NCI-H526 treated with DMSO at 0.1 percent for 48 hours (cell line): ENCODE measurements around the gene KLRB1.
"Not testable (repeated sequence)": the region's sequence is repeated elsewhere in the genome, so short reads cannot be mapped to it uniquely, and the experiment has no call there.

Source experiments
- DNase-seq: peaks from one replicate; lab custom pipeline; 2025; lab: John Stamatoyannopoulos, UW

Gene KLRB1

GRCh38 chr12:9619411-9620179, 11.9 kb upstream of the KLRB1 start:
- DNase-seq: no peak

GRCh38 chr12:9618906-9619305, 11.2 kb upstream of the KLRB1 start:
- DNase-seq: not testable (repeated sequence)

DNA sequence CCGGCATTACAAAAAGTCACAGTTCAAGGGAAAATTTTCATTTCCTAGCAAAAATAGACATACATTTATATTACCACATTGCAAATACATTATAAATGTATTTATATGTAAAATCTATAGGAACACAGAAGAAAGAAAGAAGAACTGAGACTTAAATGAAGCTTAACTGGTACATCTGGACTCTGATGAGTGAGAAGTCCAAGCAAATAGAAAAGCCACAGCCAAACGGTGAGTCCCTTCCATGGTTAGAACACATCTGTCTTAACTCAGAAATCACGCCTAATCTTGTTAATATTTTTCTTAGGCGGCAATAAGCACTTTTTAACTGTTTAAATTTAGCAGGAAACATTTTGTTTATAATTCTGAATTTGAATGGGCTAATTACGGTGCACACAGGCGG, 9.4 kb upstream of the KLRB1 start:
- DNase-seq: no peak

GRCh38 chr12:9615420-9616136, 7.9 kb upstream of the KLRB1 start:
- no peak for DNase-seq

DNA sequence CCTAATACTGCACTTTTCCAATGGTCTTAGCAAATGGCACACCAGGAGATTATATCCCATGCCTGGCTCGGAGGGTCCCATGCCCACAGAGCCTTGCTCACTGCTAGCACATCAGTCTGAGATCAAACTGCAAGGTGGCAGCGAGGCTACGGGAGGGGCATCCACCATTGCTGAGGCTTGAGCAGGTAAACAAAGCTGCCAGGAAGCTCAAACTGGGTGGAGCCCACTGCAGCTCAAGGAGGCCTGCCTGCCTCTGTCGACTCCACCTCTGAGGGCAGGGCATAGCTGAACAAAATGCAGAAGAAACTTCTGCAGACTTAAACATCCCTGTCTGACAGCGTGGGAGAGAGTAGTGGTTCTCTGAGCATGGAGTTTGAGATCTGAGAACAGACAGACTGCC, 2.9 kb upstream of the KLRB1 start:
- DNase-seq: not testable (repeated sequence)

DNA sequence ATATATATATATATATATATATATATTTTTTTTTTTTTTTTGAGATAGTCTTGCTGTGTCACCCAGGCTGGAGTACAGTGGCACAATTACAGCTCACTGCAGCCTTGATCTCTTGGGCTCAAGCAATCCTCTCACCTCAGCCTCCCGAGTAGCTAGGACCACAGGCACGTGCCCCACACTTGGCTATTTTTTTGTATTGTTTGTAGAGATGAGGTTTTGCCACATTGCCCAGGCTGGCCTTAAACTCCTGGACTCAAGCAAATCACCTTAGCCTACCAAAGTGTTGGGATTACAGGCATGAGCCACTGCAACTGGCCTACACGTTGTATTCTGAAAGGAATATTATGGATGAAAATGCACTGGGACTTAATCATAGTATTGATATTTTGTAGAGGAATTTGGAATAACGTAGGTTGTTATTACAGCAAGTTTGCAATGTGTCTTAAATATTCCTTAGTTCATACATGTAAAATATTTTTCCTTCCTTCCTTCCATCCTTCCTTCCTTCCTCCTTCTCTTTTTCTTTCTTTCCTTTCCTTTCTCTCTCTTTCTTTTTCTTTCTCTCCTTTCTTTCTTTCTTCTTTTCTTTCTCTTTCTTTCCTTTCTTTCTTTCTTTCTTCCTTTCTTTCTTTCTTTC, 862 bp downstream of the KLRB1 start:
- no peak for DNase-seq

GRCh38 chr12:9606247-9606646, 1.5 kb downstream of the KLRB1 start:
- no peak for DNase-seq

DNA sequence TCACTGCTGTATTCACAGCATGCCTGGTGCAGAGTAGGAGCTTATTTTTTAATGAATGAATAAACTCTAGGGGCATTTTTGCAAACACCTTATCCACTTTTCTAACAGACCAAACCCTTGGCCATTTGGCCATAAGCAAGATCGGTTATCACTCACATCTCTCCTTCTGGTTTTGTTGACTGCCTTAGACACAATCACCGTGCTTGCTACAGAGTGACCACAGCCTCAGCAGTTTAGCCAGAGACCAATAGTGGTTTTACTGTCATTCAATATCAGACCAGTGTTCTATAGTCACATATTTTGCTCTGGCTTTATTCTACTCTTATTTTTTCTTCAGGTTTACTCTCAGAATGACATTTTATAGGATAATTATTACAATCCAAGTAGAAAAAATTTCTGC, 2.2 kb downstream of the KLRB1 start:
- DNase-seq: no peak

- DNase-seq: no peak
These were observed 3.4 kb downstream of the KLRB1 start for GRCh38 chr12:9604287-9604686.

- DNase-seq: not testable (repeated sequence)
These were observed 7.3 kb downstream of the KLRB1 start for GRCh38 chr12:9600426-9600825.

- no peak for DNase-seq
These were observed 9.4 kb downstream of the KLRB1 start for GRCh38 chr12:9598363-9598762.

DNA sequence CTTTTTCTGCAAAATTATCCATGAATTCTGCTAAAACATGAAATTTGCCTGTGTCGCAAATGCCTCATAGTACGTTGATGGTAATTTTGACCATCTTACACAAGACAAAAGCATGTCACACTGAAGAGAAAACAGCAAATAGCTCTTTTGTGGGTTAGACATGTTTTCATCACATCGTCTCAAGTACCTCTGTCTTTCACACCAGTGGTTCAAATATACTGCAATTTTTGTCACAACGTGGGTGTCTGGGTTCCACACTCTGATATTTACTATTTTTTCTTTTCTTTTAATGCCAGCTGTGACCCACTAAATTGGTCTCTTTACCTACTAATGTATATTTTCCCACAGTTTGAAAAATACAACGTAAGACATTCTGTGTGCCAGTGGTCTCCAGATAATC, 10.4 kb downstream of the KLRB1 start:
- no peak for DNase-seq

DNA sequence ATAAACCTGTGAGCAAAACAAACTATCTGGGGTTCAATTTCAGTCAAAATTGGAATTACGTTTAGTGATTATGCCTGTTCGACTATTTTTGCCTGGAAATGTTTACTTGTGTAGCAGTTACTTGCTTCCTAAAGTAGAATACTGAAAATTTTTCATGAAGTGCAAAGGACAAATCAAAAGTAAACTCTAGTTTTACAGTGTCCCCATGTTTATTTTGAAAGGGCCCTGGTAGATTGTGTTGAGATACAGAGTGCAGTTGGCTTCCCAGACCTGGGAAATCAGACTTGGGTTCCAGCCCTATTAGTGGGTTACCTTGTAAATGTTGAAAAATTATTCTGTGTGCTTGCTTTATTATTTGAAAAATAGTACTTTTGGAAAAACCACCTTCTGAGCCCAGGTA, 17.3 kb downstream of the KLRB1 start:
- DNase-seq: no peak

DNA sequence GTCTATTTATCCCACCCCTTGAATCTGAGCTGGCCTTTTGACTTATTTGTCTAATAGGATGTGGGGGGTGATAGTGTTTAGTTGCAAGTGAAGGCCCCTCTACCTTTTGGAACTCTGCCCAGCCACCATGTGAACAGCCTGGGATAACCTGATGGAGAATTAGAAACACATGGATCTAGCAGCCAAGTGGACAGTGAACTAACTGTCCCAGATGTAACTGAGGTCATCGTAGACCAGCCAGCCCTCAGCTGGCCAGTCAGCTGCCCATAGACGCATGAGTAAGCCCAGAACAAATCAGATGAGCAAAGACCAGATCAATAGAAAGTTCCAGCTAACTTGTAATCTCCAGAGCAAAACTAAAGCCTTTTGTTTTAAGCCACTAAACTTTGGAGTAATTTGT, 19.0 kb downstream of the KLRB1 start:
- no peak for DNase-seq

- DNase-seq: no peak
These were observed 19.6 kb downstream of the KLRB1 start for GRCh38 chr12:9587987-9588600.

- DNase-seq: not testable (repeated sequence)
These were observed 30.0 kb downstream of the KLRB1 start for GRCh38 chr12:9577729-9578128.

GRCh38 chr12:9567151-9567550, 40.6 kb downstream of the KLRB1 start:
- DNase-seq: not testable (repeated sequence)

- not testable (repeated sequence) for DNase-seq
These were observed 41.6 kb downstream of the KLRB1 start for GRCh38 chr12:9566113-9566512.

GRCh38 chr12:9564418-9564817, 43.3 kb downstream of the KLRB1 start:
- DNase-seq: not testable (repeated sequence)

- not testable (repeated sequence) for DNase-seq
These were observed 44.8 kb downstream of the KLRB1 start for GRCh38 chr12:9562841-9563453.

- DNase-seq: not testable (repeated sequence)
These were observed 62.2 kb downstream of the KLRB1 start for GRCh38 chr12:9545489-9545888.
